Esophagus muscularis mucosa (tissue), 4 donors: Measurements from ENCODE around the gene PIGT.

Source experiments
- EP300 ChIP-seq: sonication (generic); formaldehyde crosslinking; IDR thresholded peaks from one replicate; pipeline ENCODE4 v1.6.1; 2017; ENCODE audit warnings: antibody characterized with exemption
- POLR2A ChIP-seq: fragments of 450-650 bp; IDR thresholded peaks from one replicate; pipeline ENCODE4 v1.6.1; 2017; ENCODE audit warnings: antibody characterized with exemption, moderate library complexity, mild to moderate bottlenecking, low read depth
- POLR2AphosphoS5 ChIP-seq, 2 donors: sonication (generic); formaldehyde crosslinking; IDR thresholded peaks; one replicate each; pipeline ENCODE4 v1.6.1; 2017; ENCODE audit warnings: antibody characterized with exemption in 2 of 2
- TF ChIP-seq, protein P1 (sequence below), 3 experiments: fragments of 200-600 bp in 2 of 3; fragments of 450-650 bp in 1 of 3; sonication (generic) in 2 of 3; IDR thresholded peaks; one replicate each; pipeline ENCODE4 v1.5.1; 2017 to 2019; ENCODE audit warnings: antibody characterized with exemption in 3 of 3, mild to moderate bottlenecking in 2 of 3, moderate library complexity in 1 of 3

DNA sequence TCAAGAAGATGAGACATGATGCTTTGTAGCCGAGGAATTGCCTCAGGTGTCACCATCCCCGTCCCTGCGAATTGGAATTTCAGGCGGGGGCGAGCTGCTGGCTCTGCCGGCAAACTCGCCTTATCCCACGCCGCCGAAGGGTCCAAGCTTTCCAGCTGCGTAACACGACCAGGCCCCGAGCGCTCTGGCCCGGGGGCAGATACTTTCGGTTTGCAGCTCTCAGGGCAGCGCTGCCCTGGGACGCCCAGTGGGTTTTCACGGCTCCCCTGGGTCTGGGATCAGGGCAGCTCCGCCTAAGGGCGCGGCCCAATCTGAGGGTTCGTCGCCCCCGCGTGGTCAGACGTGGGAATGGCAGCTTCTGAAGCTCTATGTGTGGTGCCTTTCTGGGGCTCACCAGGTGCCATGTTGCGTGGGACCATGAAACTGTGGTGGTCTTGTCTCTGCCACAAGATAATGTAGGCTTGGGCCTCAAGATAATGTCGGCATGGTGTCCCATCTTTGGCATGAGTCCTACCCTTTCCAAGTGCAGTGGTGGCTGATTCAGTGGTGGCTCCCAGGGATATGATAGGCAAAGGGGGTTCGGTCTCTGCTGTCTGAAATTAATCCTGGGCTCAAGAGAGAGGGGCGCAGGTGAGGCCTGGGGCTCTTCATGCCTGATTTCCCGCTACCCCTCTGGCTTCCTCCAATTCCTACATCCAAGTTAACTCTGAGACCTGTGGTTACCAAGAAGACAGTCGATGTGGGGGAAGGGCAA lies 21.0 kb downstream of the PIGT start:
- no peak for TF ChIP-seq POLR2A
- TF ChIP-seq, protein P1, sequence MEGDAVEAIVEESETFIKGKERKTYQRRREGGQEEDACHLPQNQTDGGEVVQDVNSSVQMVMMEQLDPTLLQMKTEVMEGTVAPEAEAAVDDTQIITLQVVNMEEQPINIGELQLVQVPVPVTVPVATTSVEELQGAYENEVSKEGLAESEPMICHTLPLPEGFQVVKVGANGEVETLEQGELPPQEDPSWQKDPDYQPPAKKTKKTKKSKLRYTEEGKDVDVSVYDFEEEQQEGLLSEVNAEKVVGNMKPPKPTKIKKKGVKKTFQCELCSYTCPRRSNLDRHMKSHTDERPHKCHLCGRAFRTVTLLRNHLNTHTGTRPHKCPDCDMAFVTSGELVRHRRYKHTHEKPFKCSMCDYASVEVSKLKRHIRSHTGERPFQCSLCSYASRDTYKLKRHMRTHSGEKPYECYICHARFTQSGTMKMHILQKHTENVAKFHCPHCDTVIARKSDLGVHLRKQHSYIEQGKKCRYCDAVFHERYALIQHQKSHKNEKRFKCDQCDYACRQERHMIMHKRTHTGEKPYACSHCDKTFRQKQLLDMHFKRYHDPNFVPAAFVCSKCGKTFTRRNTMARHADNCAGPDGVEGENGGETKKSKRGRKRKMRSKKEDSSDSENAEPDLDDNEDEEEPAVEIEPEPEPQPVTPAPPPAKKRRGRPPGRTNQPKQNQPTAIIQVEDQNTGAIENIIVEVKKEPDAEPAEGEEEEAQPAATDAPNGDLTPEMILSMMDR (IDR thresholded peaks at IDR 0.05) = peak; percentile 94 to 98 (median 96)
- peak; percentile 67 to 81 for TF ChIP-seq POLR2AphosphoS5 (IDR thresholded peaks at IDR 0.05)
- TF ChIP-seq EP300 = no peak
